GM12891 (cell line): ENCODE data around the gene SSUH2.

Experiments used
- PAX5 ChIP-seq: IDR thresholded peaks from 2 replicates; pipeline ENCODE4 v1.6.1; 2011; ENCODE audit warnings: low read length, moderate library complexity, mild to moderate bottlenecking; ENCODE audit not compliant: insufficient read depth, severe bottlenecking
- POLR2A ChIP-seq: IDR thresholded peaks from 2 replicates; pipeline ENCODE4 v1.6.1; 2011; ENCODE audit warnings: low read depth, low read length, control low read depth
- POLR2AphosphoS5 ChIP-seq: IDR thresholded peaks from 2 replicates; pipeline ENCODE4 v1.6.1; 2011; ENCODE audit warnings: low read depth, low read length, control low read depth
- POU2F2 ChIP-seq: IDR thresholded peaks from 2 replicates; pipeline ENCODE4 v1.6.1; 2011; ENCODE audit warnings: low read depth, mild to moderate bottlenecking, control low read depth, low read length, moderate library complexity
- SPI1 ChIP-seq: IDR thresholded peaks from 2 replicates; pipeline ENCODE4 v1.6.1; 2011; ENCODE audit warnings: low read depth, low read length, control low read depth
- TAF1 ChIP-seq: IDR thresholded peaks from 2 replicates; pipeline ENCODE4 v1.6.1; 2011; ENCODE audit warnings: low read depth, low read length, control low read depth

- no peak for TF ChIP-seq TAF1
- no peak for TF ChIP-seq PAX5
- TF ChIP-seq POLR2AphosphoS5 = no peak
- TF ChIP-seq POLR2A = no peak
- TF ChIP-seq SPI1 = no peak
- TF ChIP-seq POU2F2 = no peak
These were observed 73.3 kb downstream of the SSUH2 start for GRCh38 chr3:8571256-8571655.
